Stimulated activated CD4-positive, alpha-beta T cell treated with anti-CD3 and anti-CD28 coated beads, TNF-alpha, amount 100 ng/mL, for 24 hours (primary cell): ENCODE data around the gene CCDC137.
A peak's percentile ranks its signal among the peaks of the same experiment; 100 is the strongest.

Experiments used
- DNase-seq, 3 experiments: peaks; one replicate each; pipeline ENCODE4 v3.0.0-alpha.2; 2020; ENCODE audit warnings: low read depth in 3 of 3

Gene CCDC137

DNA sequence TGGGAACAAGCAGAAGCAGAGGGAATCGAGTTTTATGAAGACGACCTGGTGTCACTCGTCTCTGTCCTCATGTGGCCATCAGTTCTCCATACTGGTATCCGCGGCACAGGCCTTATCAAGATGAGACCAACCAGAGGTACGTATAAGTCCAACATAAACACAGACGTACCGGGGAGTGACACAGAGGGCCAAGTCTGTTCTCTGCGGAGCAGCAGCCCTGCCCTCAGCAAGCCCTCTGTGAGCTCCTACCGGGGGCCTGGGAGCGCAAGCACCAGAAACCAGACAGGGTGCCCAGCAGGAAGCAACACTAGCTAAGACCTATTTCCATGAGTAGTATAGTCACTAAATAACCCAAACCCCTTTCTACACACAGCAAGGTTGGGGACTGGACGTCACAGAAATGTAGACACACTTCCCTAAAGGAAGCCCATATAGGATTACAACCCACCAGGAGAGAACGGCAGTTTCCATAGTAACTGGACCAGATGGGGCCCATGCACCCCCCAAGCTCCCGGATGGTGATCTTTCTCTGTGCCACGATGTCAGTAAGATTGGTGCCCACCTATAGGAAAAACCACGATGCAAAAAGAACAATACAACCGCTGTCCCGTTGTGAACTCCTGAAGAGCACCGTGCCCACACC is 16.1 kb downstream of the CCDC137 start:
- no peak for DNase-seq

GRCh38 chr17:81683208-81683583 is 16.7 kb downstream of the CCDC137 start:
- no peak for DNase-seq

DNA sequence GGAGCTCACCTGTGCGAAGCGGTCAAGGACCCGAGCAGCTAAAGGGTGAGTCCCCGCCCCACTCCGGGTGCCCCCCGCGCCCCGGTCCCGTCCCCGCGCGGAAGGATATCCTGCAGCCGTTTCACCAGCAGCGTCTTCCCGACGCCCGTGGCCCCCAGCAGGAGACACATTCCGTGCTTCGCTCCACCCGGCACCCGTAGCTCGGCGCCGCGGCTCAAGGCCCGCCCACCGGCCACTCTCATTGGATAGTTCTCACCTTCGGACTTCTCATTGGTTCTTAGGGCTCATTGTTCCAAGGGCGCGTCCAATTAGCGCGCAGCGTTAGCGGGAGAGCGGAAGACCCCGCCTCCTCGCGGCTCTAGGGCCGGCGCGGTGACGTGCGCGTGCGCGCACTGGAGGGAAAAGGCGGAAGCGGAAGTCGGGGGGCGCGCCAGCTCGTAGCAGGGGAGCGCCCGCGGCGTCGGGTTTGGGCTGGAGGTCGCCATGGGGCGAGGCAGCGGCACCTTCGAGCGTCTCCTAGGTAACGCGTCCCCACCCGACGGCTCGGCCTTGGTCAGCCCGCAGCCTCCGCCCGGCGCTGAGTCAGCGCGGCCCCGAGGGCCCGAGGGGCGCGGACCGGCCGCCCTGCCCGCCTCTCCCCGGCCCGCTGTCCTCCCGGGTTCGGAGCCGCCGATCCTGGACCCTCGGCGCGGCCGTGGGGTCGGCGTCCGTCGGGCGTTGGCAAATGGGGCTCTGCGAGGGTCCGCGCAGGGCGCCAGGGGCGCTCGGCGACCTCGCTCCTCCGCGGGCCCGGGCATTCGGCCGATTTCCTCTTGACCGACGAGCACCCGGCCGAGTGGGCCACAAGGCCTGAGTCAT is 17.3 kb downstream of the CCDC137 start, which contains the start of the genes ARL16 and HGS:
Gene ARL16 (minus strand): TSS at position 214 of the 858 bp plus-strand sequence. CDS start 44 bp downstream, at position 170.
Gene HGS (plus strand): TSS at position 428 of the 858 bp plus-strand sequence. CDS start 56 bp downstream, at position 484.
- peak; percentile 95 to 97 (median 95) for DNase-seq

GRCh38 chr17:81684442-81684911 is 17.9 kb downstream of the CCDC137 start:
- DNase-seq = no peak

DNA sequence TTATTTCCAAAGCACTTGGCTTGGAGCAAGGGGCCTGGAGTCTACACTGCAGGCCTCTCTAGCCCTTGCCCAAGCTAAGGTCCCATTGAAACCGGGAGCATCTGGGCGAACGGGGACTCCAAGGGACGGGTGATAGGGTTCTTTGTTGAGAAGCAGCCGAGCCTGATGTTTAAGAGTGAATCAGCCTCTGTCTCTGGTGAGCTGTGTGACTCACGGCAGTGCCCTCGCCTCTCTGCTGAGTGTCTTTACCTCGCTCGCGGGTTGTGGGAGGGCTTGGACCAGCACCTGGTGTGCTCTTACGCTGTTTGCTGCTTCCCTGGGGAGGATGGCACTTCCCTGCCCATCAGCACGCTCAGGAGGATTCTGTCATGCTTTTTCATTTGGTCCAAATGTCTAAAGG is 18.6 kb downstream of the CCDC137 start:
- peak; percentile 31 to 61 (median 45) for DNase-seq

- DNase-seq = no peak
Measured at GRCh38 chr17:81686614-81687013, 20.1 kb downstream of the CCDC137 start.

- DNase-seq = no peak
Measured at GRCh38 chr17:81687770-81688541, 21.4 kb downstream of the CCDC137 start.

DNA sequence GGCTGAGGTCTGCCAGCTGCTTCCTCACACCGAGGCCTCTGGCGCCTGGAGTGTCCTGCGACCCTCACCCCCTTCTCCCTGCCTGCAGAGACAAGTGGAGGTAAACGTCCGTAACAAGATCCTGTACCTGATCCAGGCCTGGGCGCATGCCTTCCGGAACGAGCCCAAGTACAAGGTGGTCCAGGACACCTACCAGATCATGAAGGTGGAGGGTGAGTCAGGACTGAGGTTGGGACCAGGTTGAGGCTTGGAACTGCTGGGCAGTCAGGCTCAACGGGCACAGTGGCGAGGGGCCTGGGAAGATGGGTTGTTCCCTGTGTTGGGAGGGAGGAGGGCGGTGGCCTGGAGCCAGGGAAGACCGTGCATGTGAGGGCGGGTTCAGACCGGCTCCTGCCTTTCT is 22.1 kb downstream of the CCDC137 start:
- no peak for DNase-seq

GRCh38 chr17:81690066-81690465 is 23.5 kb downstream of the CCDC137 start:
- no peak for DNase-seq

DNA sequence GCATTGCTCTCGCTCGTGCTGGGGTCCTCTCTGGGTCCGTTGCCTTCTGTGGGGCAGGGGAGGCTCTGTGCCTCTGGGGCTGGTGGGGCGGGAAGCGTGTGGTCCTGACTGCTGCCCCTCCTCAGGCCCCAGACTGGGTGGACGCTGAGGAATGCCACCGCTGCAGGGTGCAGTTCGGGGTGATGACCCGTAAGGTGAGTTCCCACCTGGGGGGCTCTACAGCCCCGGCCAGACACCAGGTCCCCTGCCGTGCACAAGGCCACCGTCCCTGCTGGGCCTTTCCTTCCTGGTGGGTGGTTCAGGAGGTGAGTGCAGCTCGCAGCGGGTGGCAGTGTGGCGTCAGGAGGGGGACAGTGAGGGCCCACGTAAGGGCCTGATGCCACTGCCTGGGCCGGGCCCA is 24.0 kb downstream of the CCDC137 start:
- DNase-seq = no peak

DNA sequence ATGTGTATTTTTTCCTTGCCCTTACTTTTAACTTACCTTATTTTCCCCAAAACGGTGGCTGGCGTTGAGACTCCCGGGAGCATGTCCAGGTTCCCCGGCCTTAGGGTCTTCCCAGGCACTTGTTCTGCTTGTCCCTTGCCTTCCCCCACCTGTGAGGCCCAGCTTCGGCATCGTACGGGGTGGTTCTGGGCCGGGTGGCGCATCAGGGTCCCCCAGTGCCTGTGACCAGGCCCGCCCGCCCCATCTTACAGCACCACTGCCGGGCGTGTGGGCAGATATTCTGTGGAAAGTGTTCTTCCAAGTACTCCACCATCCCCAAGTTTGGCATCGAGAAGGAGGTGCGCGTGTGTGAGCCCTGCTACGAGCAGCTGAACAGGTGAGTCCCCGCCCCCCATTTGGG is 24.7 kb downstream of the CCDC137 start:
- DNase-seq = no peak

- no peak for DNase-seq
Measured at GRCh38 chr17:81691608-81692007, 25.1 kb downstream of the CCDC137 start.

DNA sequence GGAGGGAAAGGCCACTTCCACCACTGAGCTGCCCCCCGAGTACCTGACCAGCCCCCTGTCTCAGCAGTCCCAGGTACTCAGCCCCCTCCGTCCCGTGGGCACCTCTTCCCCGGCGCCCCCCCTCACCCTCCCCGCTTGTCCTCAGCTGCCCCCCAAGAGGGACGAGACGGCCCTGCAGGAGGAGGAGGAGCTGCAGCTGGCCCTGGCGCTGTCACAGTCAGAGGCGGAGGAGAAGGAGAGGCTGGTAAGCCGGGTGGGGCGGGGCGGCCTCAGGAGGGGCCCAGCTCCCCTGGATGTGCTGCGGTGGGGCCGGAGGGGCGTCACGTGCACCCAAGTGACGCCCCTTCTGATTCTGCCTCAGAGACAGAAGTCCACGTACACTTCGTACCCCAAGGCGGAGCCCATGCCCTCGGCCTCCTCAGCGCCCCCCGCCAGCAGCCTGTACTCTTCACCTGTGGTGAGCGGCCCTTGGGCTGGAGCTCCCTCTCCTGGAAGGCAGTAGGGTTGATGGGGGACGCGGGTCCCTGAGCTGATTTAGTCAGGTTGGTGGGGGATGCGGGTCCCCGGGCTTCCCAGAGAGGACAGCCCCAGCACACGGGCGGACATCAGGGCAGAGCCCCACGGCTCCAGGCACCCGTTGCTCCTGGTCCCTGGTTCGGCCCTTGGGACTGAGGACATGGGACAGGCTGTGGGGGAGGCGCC is 27.1 kb downstream of the CCDC137 start:
- no peak for DNase-seq

GRCh38 chr17:81694810-81695209 is 28.3 kb downstream of the CCDC137 start:
- DNase-seq = no peak

DNA sequence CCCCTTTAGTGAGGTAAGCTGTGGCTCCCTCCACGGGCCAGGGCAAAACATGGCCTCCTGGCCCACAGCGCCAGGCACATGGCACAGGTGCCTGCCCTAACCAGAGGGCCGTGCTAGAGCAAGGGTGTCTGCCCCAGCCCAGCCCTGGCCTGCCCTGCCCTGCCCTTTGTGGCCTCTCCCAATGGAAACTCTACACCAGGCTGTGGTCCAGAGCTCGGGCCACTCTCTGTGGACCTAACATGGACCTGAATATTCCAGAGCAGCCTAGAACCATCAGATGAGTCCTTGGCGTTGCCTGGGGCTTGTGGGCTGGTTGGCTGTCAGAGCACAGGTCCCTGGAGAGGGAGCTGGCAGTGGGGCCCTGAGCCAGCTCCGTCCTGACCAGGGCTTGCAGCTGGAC is 28.7 kb downstream of the CCDC137 start:
- DNase-seq = no peak

GRCh38 chr17:81695801-81696200 is 29.3 kb downstream of the CCDC137 start:
- no peak for DNase-seq

DNA sequence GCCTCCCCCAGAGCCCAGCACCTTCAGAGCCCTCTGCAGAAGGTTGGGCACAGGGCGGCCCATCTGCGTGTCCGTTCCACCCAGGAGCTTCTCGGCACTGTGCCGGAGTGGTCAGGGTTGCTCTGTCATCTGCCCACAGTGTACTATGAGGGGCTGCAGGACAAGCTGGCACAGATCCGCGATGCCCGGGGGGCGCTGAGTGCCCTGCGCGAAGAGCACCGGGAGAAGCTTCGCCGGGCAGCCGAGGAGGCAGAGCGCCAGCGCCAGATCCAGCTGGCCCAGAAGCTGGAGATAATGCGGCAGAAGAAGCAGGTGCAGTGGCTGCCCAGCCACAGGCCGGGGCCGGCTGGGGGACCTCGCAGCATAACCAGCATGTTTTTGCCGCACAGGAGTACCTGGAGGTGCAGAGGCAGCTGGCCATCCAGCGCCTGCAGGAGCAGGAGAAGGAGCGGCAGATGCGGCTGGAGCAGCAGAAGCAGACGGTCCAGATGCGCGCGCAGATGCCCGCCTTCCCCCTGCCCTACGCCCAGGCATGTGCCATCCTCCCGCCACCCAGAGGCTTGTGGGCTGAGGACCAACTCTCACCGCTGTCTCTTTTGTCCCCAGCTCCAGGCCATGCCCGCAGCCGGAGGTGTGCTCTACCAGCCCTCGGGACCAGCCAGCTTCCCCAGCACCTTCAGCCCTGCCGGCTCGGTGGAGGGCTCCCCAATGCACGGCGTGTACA is 29.8 kb downstream of the CCDC137 start:
- no peak for DNase-seq

GRCh38 chr17:81697261-81698044 is 30.9 kb downstream of the CCDC137 start:
- DNase-seq = no peak

DNA sequence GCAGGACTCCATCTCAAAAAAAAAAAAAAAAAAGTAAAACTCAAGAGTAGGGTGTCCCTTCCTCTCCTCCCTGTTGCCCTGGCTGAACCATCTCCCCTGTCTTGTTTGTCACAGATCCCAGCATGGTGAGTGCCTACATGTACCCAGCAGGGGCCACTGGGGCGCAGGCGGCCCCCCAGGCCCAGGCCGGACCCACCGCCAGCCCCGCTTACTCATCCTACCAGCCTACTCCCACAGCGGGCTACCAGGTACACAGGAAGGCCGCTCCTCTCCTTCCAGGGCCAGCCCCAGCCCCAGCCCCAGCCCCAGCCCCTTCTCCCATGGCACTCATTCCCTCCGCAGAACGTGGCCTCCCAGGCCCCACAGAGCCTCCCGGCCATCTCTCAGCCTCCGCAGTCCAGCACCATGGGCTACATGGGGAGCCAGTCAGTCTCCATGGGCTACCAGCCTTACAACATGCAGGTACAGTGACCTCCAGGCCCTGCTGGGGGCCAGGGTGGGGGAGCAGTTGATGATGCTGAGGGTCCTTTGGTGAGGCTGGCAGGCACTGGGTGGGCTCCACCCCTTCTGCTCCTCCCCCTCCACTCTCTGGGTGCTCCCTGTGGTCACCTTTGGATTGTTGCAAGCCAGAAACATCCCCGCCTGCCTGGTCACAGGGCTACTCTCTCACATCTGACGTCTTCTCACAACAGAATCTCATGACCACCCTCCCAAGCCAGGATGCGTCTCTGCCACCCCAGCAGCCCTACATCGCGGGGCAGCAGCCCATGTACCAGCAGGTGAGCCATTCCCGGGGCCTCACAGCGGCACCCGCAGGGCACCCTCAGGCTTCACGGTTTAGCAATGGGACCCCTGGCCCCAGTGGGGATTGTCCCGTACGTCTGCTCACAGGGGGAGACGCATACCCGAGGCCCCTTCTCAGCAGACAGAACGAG is 34.1 kb downstream of the CCDC137 start:
- DNase-seq = no peak
